Liver (tissue), 3 donors: ENCODE data around the gene KCTD19.

Experiments used
- GABPA ChIP-seq, 2 donors: IDR thresholded peaks in 1 of 2; conservative IDR thresholded peaks in 1 of 2; 2 replicates each; pipeline ENCODE4 v1.6.1; 2016; ENCODE audit warnings: antibody characterized with exemption in 2 of 2, mild to moderate bottlenecking in 1 of 2, moderate library complexity in 1 of 2
- RAD21 ChIP-seq, 2 donors: IDR thresholded peaks; 2 replicates each; pipeline ENCODE4 v1.6.1; 2016; ENCODE audit warnings: antibody characterized with exemption in 2 of 2, mild to moderate bottlenecking in 2 of 2
- SP1 ChIP-seq: IDR thresholded peaks from 2 replicates; pipeline ENCODE4 v1.6.1; 2018; ENCODE audit warnings: antibody characterized with exemption, mild to moderate bottlenecking
- TAF1 ChIP-seq: conservative IDR thresholded peaks from 2 replicates; pipeline ENCODE4 v1.6.1; 2016; ENCODE audit warnings: antibody characterized with exemption, mild to moderate bottlenecking
- TF ChIP-seq, protein P1 (sequence below): fragments of 150-350 bp; IDR thresholded peaks from 2 replicates; pipeline ENCODE4 v1.5.1; 2017; ENCODE audit warnings: improper control_type of control experiment, low read depth, low read length; ENCODE audit not compliant: missing input control
- donor health status: healthy.
- donor health status: healthy.

DNA sequence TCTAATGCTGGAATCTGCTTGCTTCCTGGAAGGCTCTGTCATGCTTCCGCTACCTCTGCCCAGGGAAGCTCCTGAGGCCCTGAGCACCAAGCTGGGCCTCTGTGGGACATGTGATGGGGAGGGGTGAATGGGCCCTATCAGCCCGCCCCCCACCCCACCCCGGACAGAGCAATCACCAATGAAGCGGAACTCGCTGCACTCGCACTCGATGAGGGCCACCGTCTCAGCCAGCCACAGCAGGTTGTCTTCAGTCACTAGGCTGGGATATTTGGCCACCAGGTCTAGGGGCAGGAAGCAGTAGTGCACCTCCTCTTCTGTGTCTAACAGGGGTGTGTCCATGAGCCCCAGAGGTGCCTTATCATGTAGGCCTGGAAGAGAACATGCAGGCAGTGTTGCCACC lies 23.6 kb downstream of the KCTD19 start:
- TF ChIP-seq, protein P1, sequence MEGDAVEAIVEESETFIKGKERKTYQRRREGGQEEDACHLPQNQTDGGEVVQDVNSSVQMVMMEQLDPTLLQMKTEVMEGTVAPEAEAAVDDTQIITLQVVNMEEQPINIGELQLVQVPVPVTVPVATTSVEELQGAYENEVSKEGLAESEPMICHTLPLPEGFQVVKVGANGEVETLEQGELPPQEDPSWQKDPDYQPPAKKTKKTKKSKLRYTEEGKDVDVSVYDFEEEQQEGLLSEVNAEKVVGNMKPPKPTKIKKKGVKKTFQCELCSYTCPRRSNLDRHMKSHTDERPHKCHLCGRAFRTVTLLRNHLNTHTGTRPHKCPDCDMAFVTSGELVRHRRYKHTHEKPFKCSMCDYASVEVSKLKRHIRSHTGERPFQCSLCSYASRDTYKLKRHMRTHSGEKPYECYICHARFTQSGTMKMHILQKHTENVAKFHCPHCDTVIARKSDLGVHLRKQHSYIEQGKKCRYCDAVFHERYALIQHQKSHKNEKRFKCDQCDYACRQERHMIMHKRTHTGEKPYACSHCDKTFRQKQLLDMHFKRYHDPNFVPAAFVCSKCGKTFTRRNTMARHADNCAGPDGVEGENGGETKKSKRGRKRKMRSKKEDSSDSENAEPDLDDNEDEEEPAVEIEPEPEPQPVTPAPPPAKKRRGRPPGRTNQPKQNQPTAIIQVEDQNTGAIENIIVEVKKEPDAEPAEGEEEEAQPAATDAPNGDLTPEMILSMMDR, result no peak
- TF ChIP-seq RAD21 (IDR thresholded peaks at IDR 0.05), result no peak
- no peak for TF ChIP-seq TAF1
- no peak for TF ChIP-seq GABPA (IDR thresholded peaks at IDR 0.05 in 1 of 2, conservative IDR thresholded peaks at IDR 0.05 in 1 of 2)
- no peak for TF ChIP-seq SP1
